HG03108 (cell line): ENCODE measurements around the gene SPACDR.
"Not testable (repeated sequence)": the region's sequence is repeated elsewhere in the genome, so short reads cannot be mapped to it uniquely, and the experiment has no call there.

Experiments used
- ATAC-seq: cut with Tn5 transposase; IDR thresholded peaks from one replicate; pipeline ENCODE4 v1.9.1; 2021; ENCODE audit warnings: moderate library complexity; ENCODE audit not compliant: unreplicated experiment

The SPACDR gene

GRCh38 chr7:100466653-100467605 is 2.9 kb upstream of the SPACDR start:
- ATAC-seq, result no peak

GRCh38 chr7:100465702-100466311 is 1.7 kb upstream of the SPACDR start:
- ATAC-seq, result no peak

GRCh38 chr7:100465299-100465698 is 1.2 kb upstream of the SPACDR start:
- no peak for ATAC-seq

- no peak for ATAC-seq
These were observed 731 bp upstream of the SPACDR start for GRCh38 chr7:100464791-100465190.

- ATAC-seq, result no peak
These were observed 7.0 kb downstream of the SPACDR start for GRCh38 chr7:100457033-100457432.

- no peak for ATAC-seq
These were observed 7.5 kb downstream of the SPACDR start for GRCh38 chr7:100456562-100456961.

GRCh38 chr7:100455206-100455605 is 8.9 kb downstream of the SPACDR start:
- ATAC-seq, result no peak

GRCh38 chr7:100453854-100454253 is 10.2 kb downstream of the SPACDR start:
- not testable (repeated sequence) for ATAC-seq

GRCh38 chr7:100452513-100452912 is 11.5 kb downstream of the SPACDR start:
- no peak for ATAC-seq

- no peak for ATAC-seq
These were observed 14.8 kb downstream of the SPACDR start for GRCh38 chr7:100449190-100449795.

- ATAC-seq, result not testable (repeated sequence)
These were observed 16.7 kb downstream of the SPACDR start for GRCh38 chr7:100447363-100447762.

GRCh38 chr7:100446040-100446439 is 18.0 kb downstream of the SPACDR start:
- no peak for ATAC-seq

- ATAC-seq, result no peak
These were observed 19.5 kb downstream of the SPACDR start for GRCh38 chr7:100444311-100445278.

GRCh38 chr7:100443096-100443840 is 20.8 kb downstream of the SPACDR start:
- no peak for ATAC-seq

GRCh38 chr7:100441641-100442535 is 22.2 kb downstream of the SPACDR start:
- ATAC-seq, result no peak

GRCh38 chr7:100439244-100439643 is 24.8 kb downstream of the SPACDR start:
- ATAC-seq, result not testable (repeated sequence)

- ATAC-seq, result not testable (repeated sequence)
These were observed 25.3 kb downstream of the SPACDR start for GRCh38 chr7:100438731-100439130.

- no peak for ATAC-seq
These were observed 25.9 kb downstream of the SPACDR start for GRCh38 chr7:100438172-100438571.
